Activated CD8-positive, alpha-beta T cell treated with anti-CD3 and anti-CD28 coated beads for 36 hours (primary cell): ENCODE measurements around the gene RBPMS2. TPM values are rescaled to one million over a fixed set of nuclear protein-coding genes. Genes with fewer than 3 reads are reported as not detected.

ENCODE experiments used
- ATAC-seq: fragments of 200-7000 bp; cut with Tn5 transposase; one replicate; pipeline ENCODE4 v1.10.0; 2021; ENCODE audit warnings: mild to moderate bottlenecking, moderate library complexity
- CTCF ChIA-PET: fragments of 350-600 bp; sonication (Branson Sonifier 250); formaldehyde crosslinking; loops from one replicate; lab custom pipeline; 2021; ENCODE audit warnings: antibody characterized with exemption; lab: Charles Lee
- POLR2A ChIA-PET: fragments of 350-600 bp; sonication (Branson Sonifier 250); formaldehyde crosslinking; loops from one replicate; lab custom pipeline; 2021; ENCODE audit warnings: antibody characterized with exemption; lab: Charles Lee
- DNase-seq: peaks from one replicate; pipeline ENCODE4 v3.0.0-alpha.2; 2020
- H3K27ac Mint-ChIP-seq: one replicate; pipeline ENCODE4 v1.8.0; 2021; ENCODE audit warnings: mild to moderate bottlenecking, mixed read lengths
- H3K27me3 Mint-ChIP-seq: one replicate; pipeline ENCODE4 v1.8.0; 2021; ENCODE audit warnings: mixed read lengths
- H3K36me3 Mint-ChIP-seq: one replicate; pipeline ENCODE4 v1.8.0; 2021; ENCODE audit warnings: low read depth, mixed read lengths
- H3K4me1 Mint-ChIP-seq: one replicate; pipeline ENCODE4 v1.8.0; 2021; ENCODE audit warnings: low read depth, mixed read lengths
- H3K4me3 Mint-ChIP-seq: one replicate; pipeline ENCODE4 v1.8.0; 2021; ENCODE audit warnings: mild to moderate bottlenecking, moderate library complexity, mixed read lengths
- H3K9me3 Mint-ChIP-seq: one replicate; pipeline ENCODE4 v1.8.0; 2021; ENCODE audit warnings: mixed read lengths
- intact Hi-C: fragments of 100-400 bp; cut with micrococcal nuclease; formaldehyde crosslinking; loops from one replicate; pipeline ENCODE4 v1.10.0; 2022
- total RNA-seq, 2 experiments: library from RNA; stranded (reverse); gene quantifications; one replicate each; pipeline ENCODE4 v1.2.3, GENCODE V29; 2021
- TF ChIP-seq, protein P1 (sequence below): fragments of 200-600 bp; IDR thresholded peaks from one replicate; pipeline ENCODE4 v1.8.0; 2022; ENCODE audit warnings: antibody characterized with exemption, mild to moderate bottlenecking

RBPMS2 gene
- total RNA-seq, 2 experiments from 2014 or later: not detected

DNA sequence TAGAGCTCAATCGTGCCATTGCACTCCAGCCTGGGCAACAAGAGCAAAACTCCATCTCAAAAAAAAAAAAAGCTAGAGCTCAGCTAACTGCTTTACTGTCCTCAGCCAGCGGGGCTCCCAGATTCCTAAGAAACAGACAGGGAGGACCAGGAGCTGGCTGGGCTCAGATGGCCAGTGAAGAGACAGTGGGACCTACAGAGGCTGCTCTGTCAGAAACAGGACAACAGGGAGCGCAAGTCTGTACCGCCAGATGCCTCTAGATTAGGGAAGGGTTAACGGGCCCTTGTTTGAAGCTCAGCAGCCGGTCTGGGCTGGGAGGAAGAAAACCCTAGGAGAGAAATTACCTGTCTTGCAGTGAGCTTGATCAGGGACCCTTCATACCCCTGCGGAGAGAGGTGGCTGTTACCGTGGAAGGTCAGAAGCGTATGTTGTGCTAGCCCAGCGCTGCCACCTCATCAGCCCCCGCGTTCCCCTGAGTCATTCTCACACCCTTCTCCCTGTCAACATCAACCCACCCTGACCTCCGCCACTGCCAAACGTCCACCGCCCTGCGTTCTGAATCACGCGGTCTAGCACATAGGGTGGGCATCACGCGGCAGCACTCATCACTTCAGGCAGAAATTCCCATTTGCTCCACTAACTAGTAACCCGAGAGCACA lies 25.3 kb downstream of the RBPMS2 start:
- peaks cover 2% of the 10 kb centered on the region for H3K4me1 Mint-ChIP-seq
- no peak overlapping the region for H3K27ac Mint-ChIP-seq
- ChIA-PET CTCF (interaction anchor here (0.8 to 1.0 kb wide), 3 partner anchors 22 to 65 kb away, joined by 3 to 4 read pairs (median 3); no protein-coding TSS in a partner anchor), POLR2A (no interaction called here)
- H3K27me3 Mint-ChIP-seq: peaks cover 5% of the 10 kb centered on the region
- ATAC-seq (no peak), DNase-seq (peak; percentile 11)
- no peaks in the 10 kb centered on the region for H3K9me3 Mint-ChIP-seq
- no peaks in the 10 kb centered on the region for H3K36me3 Mint-ChIP-seq
- intact Hi-C loops: no loop called here
- TF ChIP-seq, protein P1, sequence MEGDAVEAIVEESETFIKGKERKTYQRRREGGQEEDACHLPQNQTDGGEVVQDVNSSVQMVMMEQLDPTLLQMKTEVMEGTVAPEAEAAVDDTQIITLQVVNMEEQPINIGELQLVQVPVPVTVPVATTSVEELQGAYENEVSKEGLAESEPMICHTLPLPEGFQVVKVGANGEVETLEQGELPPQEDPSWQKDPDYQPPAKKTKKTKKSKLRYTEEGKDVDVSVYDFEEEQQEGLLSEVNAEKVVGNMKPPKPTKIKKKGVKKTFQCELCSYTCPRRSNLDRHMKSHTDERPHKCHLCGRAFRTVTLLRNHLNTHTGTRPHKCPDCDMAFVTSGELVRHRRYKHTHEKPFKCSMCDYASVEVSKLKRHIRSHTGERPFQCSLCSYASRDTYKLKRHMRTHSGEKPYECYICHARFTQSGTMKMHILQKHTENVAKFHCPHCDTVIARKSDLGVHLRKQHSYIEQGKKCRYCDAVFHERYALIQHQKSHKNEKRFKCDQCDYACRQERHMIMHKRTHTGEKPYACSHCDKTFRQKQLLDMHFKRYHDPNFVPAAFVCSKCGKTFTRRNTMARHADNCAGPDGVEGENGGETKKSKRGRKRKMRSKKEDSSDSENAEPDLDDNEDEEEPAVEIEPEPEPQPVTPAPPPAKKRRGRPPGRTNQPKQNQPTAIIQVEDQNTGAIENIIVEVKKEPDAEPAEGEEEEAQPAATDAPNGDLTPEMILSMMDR: no peak
- no peak overlapping the region for H3K4me3 Mint-ChIP-seq

DNA sequence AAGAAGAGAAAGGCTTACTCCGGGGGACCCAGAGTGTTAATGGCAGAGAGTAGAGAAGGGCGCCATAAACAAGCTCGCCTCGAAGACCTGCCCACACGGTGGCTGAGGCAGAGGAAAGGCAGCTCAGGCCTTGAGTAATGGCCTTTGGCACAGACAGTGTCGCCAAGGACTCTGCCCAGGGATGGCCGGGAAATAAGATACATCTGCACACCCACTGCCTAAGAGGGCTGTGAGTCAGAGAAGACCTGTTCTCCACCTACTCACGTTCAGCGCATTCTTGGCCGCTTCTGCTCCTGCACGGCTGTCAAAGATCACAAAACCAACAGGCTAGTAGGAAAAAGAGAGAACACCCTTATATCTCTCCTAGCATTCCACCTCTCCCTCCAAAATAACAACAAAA lies 26.2 kb downstream of the RBPMS2 start:
- ChIA-PET POLR2A (no interaction called here), CTCF (interaction anchor here (0.9 to 1.2 kb wide), 2 partner anchors 16 to 61 kb away, joined by 3 read pairs; no protein-coding TSS in a partner anchor)
- TF ChIP-seq, protein P1: no peak
- Mint-ChIP-seq H3K27ac (no peak overlapping the region), H3K4me3 (no peak overlapping the region), H3K27me3 (peaks cover 4% of the 10 kb centered on the region), H3K4me1 (peaks cover 2% of the 10 kb centered on the region), H3K9me3 (no peaks in the 10 kb centered on the region), H3K36me3 (no peaks in the 10 kb centered on the region)
- ATAC-seq (no peak), DNase-seq (no peak)
- intact Hi-C loops: no loop called here

DNA sequence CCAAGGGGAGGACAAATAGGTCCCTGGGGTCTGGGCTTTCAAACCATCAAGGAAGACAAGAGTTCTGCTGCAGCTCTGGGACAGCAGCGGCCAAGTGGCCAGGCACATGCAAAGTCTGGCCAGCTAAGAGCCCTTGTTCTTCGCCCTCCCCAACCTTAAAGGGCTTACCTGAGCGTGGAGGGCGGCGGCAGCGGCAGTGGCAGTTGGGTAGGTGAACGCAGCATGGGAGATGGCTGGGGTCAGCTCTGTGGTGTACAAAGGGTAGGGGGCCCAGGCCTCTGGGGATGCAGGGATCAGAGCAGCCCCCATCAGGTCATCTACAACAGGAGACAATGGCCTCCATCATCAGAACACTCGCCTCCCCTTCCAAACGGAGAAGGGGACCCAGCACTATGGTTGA lies 27.1 kb downstream of the RBPMS2 start:
- DNase-seq (no peak), ATAC-seq (no peak)
- Mint-ChIP-seq H3K4me1 (peaks cover under 1% of the 10 kb centered on the region), H3K9me3 (no peaks in the 10 kb centered on the region), H3K4me3 (no peak overlapping the region), H3K36me3 (no peaks in the 10 kb centered on the region), H3K27me3 (peaks cover 4% of the 10 kb centered on the region), H3K27ac (no peak overlapping the region)
- TF ChIP-seq, protein P1: no peak
- intact Hi-C loops: no loop called here
- CTCF ChIA-PET: interaction anchor here (1.1 to 1.2 kb wide), 2 partner anchors 15 to 20 kb away, joined by 3 to 5 read pairs; no protein-coding TSS in a partner anchor
- POLR2A ChIA-PET: no interaction called here

DNA sequence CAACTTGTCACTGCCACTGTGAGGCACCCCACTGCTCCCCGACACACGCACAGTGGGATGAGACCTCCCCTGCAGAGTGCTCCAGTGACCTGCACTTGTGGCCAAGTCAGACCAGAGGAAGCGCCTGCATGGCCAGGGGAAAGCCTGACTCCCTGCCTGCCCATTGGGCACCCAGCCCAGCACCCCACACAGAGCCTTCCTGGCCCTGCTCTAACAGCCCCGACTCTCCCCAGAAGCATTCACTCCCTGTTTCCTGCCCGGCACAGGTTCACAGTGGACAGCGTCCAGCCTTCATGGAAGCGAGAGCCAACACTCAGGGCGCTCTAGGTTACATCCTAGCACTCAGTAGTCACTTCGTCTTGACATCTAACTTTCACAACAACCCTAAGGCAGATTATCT lies 27.8 kb downstream of the RBPMS2 start:
- TF ChIP-seq, protein P1: no peak
- Mint-ChIP-seq H3K27ac (no peak overlapping the region), H3K4me3 (no peak overlapping the region), H3K36me3 (no peaks in the 10 kb centered on the region), H3K4me1 (no peaks in the 10 kb centered on the region), H3K27me3 (peaks cover 4% of the 10 kb centered on the region), H3K9me3 (no peaks in the 10 kb centered on the region)
- ATAC-seq (no peak), DNase-seq (no peak)
- CTCF ChIA-PET: interaction anchor here (1.1 to 1.5 kb wide), 2 partner anchors 20 to 62 kb away, joined by 5 to 8 read pairs; no protein-coding TSS in a partner anchor
- POLR2A ChIA-PET: no interaction called here
- intact Hi-C loops: no loop called here

DNA sequence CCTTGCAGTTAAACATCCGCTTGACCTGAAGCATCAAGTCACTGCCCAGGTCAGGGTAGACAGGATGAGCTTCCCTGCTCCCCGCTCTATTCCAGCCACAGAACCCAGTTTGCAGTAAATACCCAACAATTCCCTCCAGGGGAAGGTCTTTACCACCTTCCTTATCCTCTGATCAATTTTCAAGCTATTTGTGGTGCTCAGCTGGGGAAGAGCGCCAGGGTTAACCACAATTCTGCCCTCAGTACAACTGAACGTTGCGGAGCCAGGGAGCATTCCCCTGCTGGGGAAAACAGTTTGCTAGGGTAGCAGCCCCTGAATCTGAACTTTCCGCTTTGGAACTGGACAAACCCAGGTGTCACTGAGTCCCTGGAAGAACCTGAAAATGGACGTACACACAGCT lies 28.5 kb downstream of the RBPMS2 start:
- POLR2A ChIA-PET: no interaction called here

More for the DNA sequence above, 28.5 kb downstream of the RBPMS2 start:
- Mint-ChIP-seq H3K4me3 (no peak overlapping the region), H3K9me3 (no peaks in the 10 kb centered on the region), H3K36me3 (no peaks in the 10 kb centered on the region), H3K27ac (no peak overlapping the region), H3K4me1 (no peaks in the 10 kb centered on the region), H3K27me3 (peaks cover 4% of the 10 kb centered on the region)
- CTCF ChIA-PET: interaction anchor here (1.5 kb wide), 1 partner anchor 63 kb away, joined by 8 read pairs; no protein-coding TSS in a partner anchor
- TF ChIP-seq, protein P1: no peak
- intact Hi-C loops: no loop called here
- no peak for ATAC-seq
- DNase-seq: no peak
